ENCODE measurements around the gene TEX2.

- no peak for TF ChIP-seq POLR2AphosphoS5 (IDR thresholded peaks at IDR 0.05)
- TF ChIP-seq CTCF (IDR thresholded peaks at IDR 0.05): no peak
- TF ChIP-seq POLR2A (IDR thresholded peaks at IDR 0.05): no peak
Observed at GRCh38 chr17:64254755-64255154, 8.3 kb downstream of the TEX2 start.

Data from transverse colon (tissue), 4 donors.